Mesothelial cell of epicardium (in vitro differentiated cells): ENCODE results near the gene DNAAF5. TPM values are rescaled to one million over a fixed set of nuclear protein-coding genes. Genes with fewer than 3 reads are reported as not detected.

Experiments used
- DNase-seq, 2 experiments: peaks; one replicate each; pipeline ENCODE4 v3.0.0; 2021; ENCODE audit warnings: low spot score in 2 of 2; ENCODE audit not compliant: unreplicated experiment in 2 of 2
- H3K27ac Mint-ChIP-seq: 2 replicates; pipeline ENCODE4 v1.8.0; 2021; ENCODE audit warnings: mixed read lengths
- H3K27me3 Mint-ChIP-seq: 2 replicates; pipeline ENCODE4 v1.8.0; 2021; ENCODE audit warnings: low read depth, mixed read lengths
- H3K36me3 Mint-ChIP-seq: 2 replicates; pipeline ENCODE4 v1.8.0; 2021; ENCODE audit warnings: mixed read lengths
- H3K4me1 Mint-ChIP-seq: 2 replicates; pipeline ENCODE4 v1.8.0; 2021; ENCODE audit warnings: mixed read lengths
- H3K4me3 Mint-ChIP-seq: 2 replicates; pipeline ENCODE4 v1.8.0; 2021; ENCODE audit warnings: mild to moderate bottlenecking, moderate library complexity, mixed read lengths
- H3K9me3 Mint-ChIP-seq: 2 replicates; pipeline ENCODE4 v1.8.0; 2021; ENCODE audit warnings: mixed read lengths
- CTCF ChIP-seq: fragments of 200-600 bp; sonication (generic); IDR thresholded peaks from one replicate; pipeline ENCODE4 v1.5.0; 2021; ENCODE audit warnings: antibody characterized with exemption; ENCODE audit not compliant: unreplicated experiment
- total RNA-seq: library from RNA; stranded (reverse); gene quantifications from 3 replicates; pipeline ENCODE4 v1.2.1, GENCODE V29; 2021

DNAAF5 gene
- total RNA-seq, 1 donor from 2014 or later = 39.0 TPM

DNA sequence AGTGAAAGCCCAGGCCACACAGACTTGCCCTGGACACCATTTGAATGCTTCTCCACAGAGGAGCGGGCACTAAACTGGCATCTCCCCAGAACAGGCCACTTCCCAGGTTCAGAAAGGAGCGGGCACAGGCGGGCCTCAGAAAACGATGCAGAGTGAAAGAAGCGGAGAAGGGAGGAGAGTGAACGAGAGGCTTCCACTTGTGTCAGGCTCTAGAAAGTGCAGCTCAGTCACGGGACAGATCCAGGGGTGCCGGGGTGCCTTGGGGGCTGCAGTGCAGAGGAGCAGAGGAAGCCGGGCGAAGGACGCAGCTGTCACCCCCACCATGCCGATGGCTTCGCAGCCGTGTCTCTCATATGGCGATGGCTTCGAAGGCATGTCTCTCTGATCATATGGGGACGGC is 26.7 kb downstream of the DNAAF5 start:
- H3K27ac Mint-ChIP-seq = no peak overlapping the region
- TF ChIP-seq CTCF = no peak

DNA sequence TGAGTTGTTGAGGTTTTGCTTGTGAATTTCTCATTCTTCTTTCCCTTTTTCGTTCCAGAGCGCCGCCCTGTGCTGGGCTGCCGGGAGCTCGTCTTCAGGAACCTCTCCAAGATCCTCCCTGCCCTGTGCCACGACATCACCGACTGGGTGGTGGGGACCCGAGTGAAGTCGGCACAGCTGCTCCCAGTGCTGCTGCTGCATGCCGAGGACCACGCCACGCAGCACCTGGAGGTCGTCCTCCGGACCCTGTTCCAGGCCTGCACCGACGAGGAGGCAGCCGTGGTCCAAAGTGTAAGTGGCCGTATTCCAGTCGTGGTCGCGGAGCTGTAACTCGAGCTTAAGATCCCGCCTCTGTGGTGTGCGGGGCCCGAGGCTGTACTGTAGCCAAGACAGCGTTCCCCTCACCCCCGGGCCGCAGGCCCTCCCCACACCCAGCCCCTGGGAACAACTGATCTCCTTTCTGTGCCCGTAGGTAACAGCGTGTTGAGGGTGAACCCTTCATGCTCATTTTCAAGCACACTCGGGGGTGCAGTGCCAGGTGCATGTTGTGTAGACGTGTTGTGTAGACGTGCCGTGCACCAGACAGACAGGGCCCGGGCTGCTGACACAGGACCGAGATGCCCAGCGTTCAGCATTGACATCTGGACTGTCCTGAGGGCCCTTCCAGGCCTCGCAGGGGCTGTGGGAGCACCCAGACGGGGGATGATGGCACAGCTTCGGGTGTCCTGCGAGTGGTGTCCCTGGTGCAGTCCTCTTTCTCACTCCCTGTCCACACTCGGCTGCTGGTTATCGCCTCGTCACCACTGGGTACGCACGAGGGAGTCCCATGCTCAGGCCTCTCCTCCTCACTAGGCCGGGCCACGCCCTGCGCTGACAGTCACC is 28.3 kb downstream of the DNAAF5 start:
- H3K36me3 Mint-ChIP-seq = peaks cover 35% of the 10 kb centered on the region
- H3K27me3 Mint-ChIP-seq = no peaks in the 10 kb centered on the region
- no peaks in the 10 kb centered on the region for H3K4me1 Mint-ChIP-seq
- H3K27ac Mint-ChIP-seq = no peak overlapping the region
- no peak overlapping the region for H3K4me3 Mint-ChIP-seq
- DNase-seq = no peak
- no peak for TF ChIP-seq CTCF
- no peaks in the 10 kb centered on the region for H3K9me3 Mint-ChIP-seq

More for the DNA sequence above, 26.7 kb downstream of the DNAAF5 start:
- Mint-ChIP-seq H3K4me3 (no peak overlapping the region), H3K27me3 (no peaks in the 10 kb centered on the region), H3K36me3 (peaks cover 27% of the 10 kb centered on the region), H3K4me1 (peaks cover 4% of the 10 kb centered on the region), H3K9me3 (no peaks in the 10 kb centered on the region)
- no peak for DNase-seq

- no peak for TF ChIP-seq CTCF
- H3K9me3 Mint-ChIP-seq = no peaks in the 10 kb centered on the region
- no peaks in the 10 kb centered on the region for H3K27me3 Mint-ChIP-seq
- H3K4me3 Mint-ChIP-seq = no peak overlapping the region
- H3K4me1 Mint-ChIP-seq = no peaks in the 10 kb centered on the region
- no peak overlapping the region for H3K27ac Mint-ChIP-seq
- peaks cover 35% of the 10 kb centered on the region for H3K36me3 Mint-ChIP-seq
- no peak for DNase-seq
Measured at GRCh38 chr7:755413-755805, 28.9 kb downstream of the DNAAF5 start.

GRCh38 chr7:756231-756927 is 29.9 kb downstream of the DNAAF5 start:
- H3K27ac Mint-ChIP-seq = no peak overlapping the region
- no peak for DNase-seq
- H3K4me3 Mint-ChIP-seq = no peak overlapping the region
- no peak for TF ChIP-seq CTCF
- no peaks in the 10 kb centered on the region for H3K9me3 Mint-ChIP-seq
- H3K36me3 Mint-ChIP-seq = peaks cover 37% of the 10 kb centered on the region
- H3K27me3 Mint-ChIP-seq = no peaks in the 10 kb centered on the region
- no peaks in the 10 kb centered on the region for H3K4me1 Mint-ChIP-seq

DNA sequence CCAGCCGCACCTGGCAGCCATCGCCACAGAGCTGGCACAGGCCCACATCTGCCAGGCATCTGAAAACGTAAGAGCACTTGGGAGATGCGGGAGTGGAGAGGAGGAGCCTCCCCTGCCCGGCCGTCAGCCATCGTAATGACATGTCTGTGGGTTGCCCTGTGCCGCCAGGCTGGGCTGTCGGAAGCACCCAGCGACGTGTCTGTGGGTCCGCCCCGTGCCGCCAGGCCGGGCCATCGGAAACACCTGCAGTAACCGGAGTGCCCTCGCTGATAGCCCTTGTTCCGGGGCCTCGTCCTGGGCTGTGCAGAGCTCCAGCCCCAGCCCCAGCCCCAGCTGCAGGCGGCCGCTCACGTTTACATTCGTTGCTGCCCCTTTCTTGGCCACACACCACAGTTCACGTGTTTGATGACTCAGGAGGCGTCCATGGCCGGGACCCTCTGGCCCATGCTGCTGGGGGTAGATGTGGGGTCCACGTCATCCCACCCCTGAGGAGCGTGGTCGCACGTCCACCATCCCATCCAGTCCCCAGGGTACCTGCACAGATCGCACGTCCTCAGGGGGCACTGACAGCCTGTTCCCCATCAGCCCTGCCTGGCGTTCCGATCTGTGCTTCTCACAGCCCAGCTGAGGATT is 30.5 kb downstream of the DNAAF5 start:
- Mint-ChIP-seq H3K36me3 (peaks cover 33% of the 10 kb centered on the region), H3K4me1 (no peaks in the 10 kb centered on the region), H3K9me3 (no peaks in the 10 kb centered on the region), H3K4me3 (no peak overlapping the region), H3K27ac (no peak overlapping the region), H3K27me3 (no peaks in the 10 kb centered on the region)
- TF ChIP-seq CTCF = no peak
- no peak for DNase-seq
